Mesenchymal stem cell (in vitro differentiated cells and primary cell): ENCODE data around the gene GBX1.
A peak's percentile ranks its signal among the peaks of the same experiment; 100 is the strongest.

ENCODE experiments used
- DNase-seq: peaks from one replicate; pipeline ENCODE4 v3.0.0-alpha.2; 2013
- H2AFZ ChIP-seq: one replicate; pipeline ENCODE4 v1.6.1; 2013; ENCODE audit warnings: low read depth, mild to moderate bottlenecking, control low read depth, inconsistent platforms, low read length, moderate library complexity
- H2AK5ac ChIP-seq: 2 replicates; pipeline ENCODE4 v1.6.1; 2013; ENCODE audit warnings: low read length, moderate library complexity, mild to moderate bottlenecking, inconsistent platforms; ENCODE audit not compliant: severe bottlenecking
- H2BK120ac ChIP-seq: one replicate; pipeline ENCODE4 v1.6.1; 2013; ENCODE audit warnings: low read depth, mild to moderate bottlenecking, inconsistent platforms, low read length, moderate library complexity
- H2BK12ac ChIP-seq, 2 experiments: one replicate each; pipeline ENCODE4 v1.6.1; 2013; ENCODE audit warnings: inconsistent platforms in 2 of 2, low read length in 2 of 2, mild to moderate bottlenecking in 2 of 2, moderate library complexity in 2 of 2, control low read depth in 1 of 2
- H2BK15ac ChIP-seq: one replicate; pipeline ENCODE4 v1.6.1; 2013; ENCODE audit warnings: mild to moderate bottlenecking, low read depth, inconsistent platforms; ENCODE audit not compliant: poor library complexity, severe bottlenecking
- H2BK5ac ChIP-seq: 2 replicates; pipeline ENCODE4 v1.6.1; 2013; ENCODE audit warnings: low read depth, mild to moderate bottlenecking, low read length, control low read depth, inconsistent platforms; ENCODE audit not compliant: poor library complexity, severe bottlenecking
- H3K14ac ChIP-seq, 2 experiments: one replicate each; pipeline ENCODE4 v1.6.1; 2013; ENCODE audit warnings: inconsistent platforms in 2 of 2, low read length in 2 of 2, control low read depth in 1 of 2, mild to moderate bottlenecking in 1 of 2, moderate library complexity in 1 of 2
- H3K18ac ChIP-seq, 2 experiments: one replicate each; pipeline ENCODE4 v1.6.1; 2013; ENCODE audit warnings: inconsistent platforms in 2 of 2, low read length in 2 of 2, control low read depth in 1 of 2, low read depth in 1 of 2, mild to moderate bottlenecking in 1 of 2
- H3K23ac ChIP-seq, 2 experiments: one replicate each; pipeline ENCODE4 v1.6.1; 2013; ENCODE audit warnings: inconsistent platforms in 2 of 2, low read length in 2 of 2, mild to moderate bottlenecking in 2 of 2, moderate library complexity in 2 of 2, control low read depth in 1 of 2
- H3K27ac ChIP-seq: 2 replicates; pipeline ENCODE4 v1.5.1; 2013; ENCODE audit warnings: mild to moderate bottlenecking, moderate library complexity, low read length, control low read depth, inconsistent platforms; ENCODE audit not compliant: poor library complexity, severe bottlenecking
- H3K27me3 ChIP-seq, 2 experiments: 2 replicates each; pipeline versions ENCODE4 v1.6.1 to v1.7.0; 2013; ENCODE audit warnings: low read length in 2 of 2, mild to moderate bottlenecking in 2 of 2, moderate library complexity in 2 of 2, control low read depth in 1 of 2, inconsistent platforms in 1 of 2; ENCODE audit not compliant: control insufficient read depth in 1 of 2, insufficient read depth in 1 of 2
- H3K36me3 ChIP-seq, 2 experiments: 2 replicates each; pipeline versions ENCODE4 v1.6.1 to v1.7.0; 2013; ENCODE audit warnings: low read length in 2 of 2, control low read depth in 1 of 2, inconsistent platforms in 1 of 2, low read depth in 1 of 2, mild to moderate bottlenecking in 1 of 2; ENCODE audit not compliant: insufficient read depth in 2 of 2, control insufficient read depth in 1 of 2
- H3K4ac ChIP-seq, 2 experiments: one replicate each; pipeline ENCODE4 v1.6.1; 2013; ENCODE audit warnings: inconsistent platforms in 2 of 2, low read length in 2 of 2, mild to moderate bottlenecking in 2 of 2, moderate library complexity in 2 of 2, control low read depth in 1 of 2, low read depth in 1 of 2
- H3K4me1 ChIP-seq: 2 replicates; pipeline ENCODE4 v1.6.1; 2013; ENCODE audit warnings: low read depth, low read length, control low read depth; ENCODE audit not compliant: control insufficient read depth, insufficient read depth
- H3K4me2 ChIP-seq: 2 replicates; pipeline ENCODE4 v1.6.1; 2013; ENCODE audit warnings: low read length, mild to moderate bottlenecking, inconsistent platforms; ENCODE audit not compliant: poor library complexity, severe bottlenecking
- H3K4me3 ChIP-seq, 2 experiments: 2 replicates each; pipeline versions ENCODE4 v1.5.1 to v1.7.0; 2013; ENCODE audit warnings: low read length in 2 of 2, mild to moderate bottlenecking in 2 of 2, control low read depth in 1 of 2, low read depth in 1 of 2; ENCODE audit not compliant: insufficient read depth in 1 of 2
- H3K79me1 ChIP-seq: replicated peaks from 2 replicates; pipeline ENCODE4 v1.6.1; 2013; ENCODE audit warnings: mild to moderate bottlenecking, control low read depth, low read length, inconsistent platforms; ENCODE audit not compliant: poor library complexity, severe bottlenecking
- H3K9ac ChIP-seq: 2 replicates; pipeline ENCODE4 v1.7.0; 2013; ENCODE audit warnings: mild to moderate bottlenecking, low read length, moderate library complexity
- H3K9me3 ChIP-seq: 2 replicates; pipeline ENCODE4 v1.7.0; 2013; ENCODE audit warnings: mild to moderate bottlenecking, low read length; ENCODE audit not compliant: control insufficient read depth
- H4K8ac ChIP-seq: one replicate; pipeline ENCODE4 v1.6.1; 2013; ENCODE audit warnings: inconsistent platforms, mild to moderate bottlenecking, low read length, moderate library complexity
- H4K91ac ChIP-seq: one replicate; pipeline ENCODE4 v1.6.1; 2013; ENCODE audit warnings: mild to moderate bottlenecking, low read length, inconsistent platforms
- WGBS: methylation state at CpG from one replicate; pipeline ENCODE4 v1.1.7; 2013; ENCODE audit warnings: mixed read lengths; 5-methylcytosine and 5-hydroxymethylcytosine counted together

The GBX1 gene

DNA sequence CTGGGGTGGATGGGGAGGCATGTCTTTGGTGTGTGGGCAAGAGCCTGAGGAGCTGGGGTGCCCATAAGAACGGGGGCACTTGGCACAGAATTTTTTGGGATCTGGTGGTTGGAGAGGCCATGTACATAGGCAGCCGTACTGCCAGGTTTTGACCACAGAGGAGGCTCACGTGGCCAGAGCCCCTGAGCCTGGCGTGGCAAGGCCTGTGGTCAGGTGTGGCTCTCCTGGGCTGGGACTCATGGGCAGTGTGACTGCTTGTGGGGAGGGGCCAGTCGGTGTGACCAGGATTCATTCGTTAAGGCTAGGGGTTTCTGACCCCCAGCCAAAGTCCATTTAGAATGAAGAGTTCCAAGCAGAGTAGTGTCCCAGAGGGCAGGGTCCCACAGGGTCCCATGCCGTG lies 43.0 kb downstream of the GBX1 start:
- H3K9ac ChIP-seq: no peak overlapping the region
- peaks cover 49% of the 10 kb centered on the region for H3K79me1 ChIP-seq
- H2BK15ac ChIP-seq: no peak overlapping the region
- H2BK12ac ChIP-seq: no peak overlapping the region
- H2BK5ac ChIP-seq: no peak overlapping the region
- no peak overlapping the region for H3K14ac ChIP-seq
- no peak overlapping the region for H2BK120ac ChIP-seq
- no peaks in the 10 kb centered on the region for H3K27me3 ChIP-seq
- WGBS: 90% methylated on average over 7 of the region's 7 CpGs
- DNase-seq: no peak
- peaks cover 74 to 85% of the 10 kb centered on the region in 2 experiments for H3K36me3 ChIP-seq
- H3K9me3 ChIP-seq: no peaks in the 10 kb centered on the region
- H3K4ac ChIP-seq: no peak overlapping the region
- no peak overlapping the region for H3K27ac ChIP-seq
- H2AK5ac ChIP-seq: no peak overlapping the region
- H4K91ac ChIP-seq: no peak overlapping the region
- H3K4me3 ChIP-seq: no peak overlapping the region
- no peak overlapping the region for H2AFZ ChIP-seq
- H3K18ac ChIP-seq: peak overlapping the region in 1 of 2 experiments; percentile 14
- no peak overlapping the region for H3K4me2 ChIP-seq
- H3K23ac ChIP-seq: no peak overlapping the region
- H3K4me1 ChIP-seq: peaks cover 24% of the 10 kb centered on the region
- peak overlapping the region; percentile 7 for H4K8ac ChIP-seq

DNA sequence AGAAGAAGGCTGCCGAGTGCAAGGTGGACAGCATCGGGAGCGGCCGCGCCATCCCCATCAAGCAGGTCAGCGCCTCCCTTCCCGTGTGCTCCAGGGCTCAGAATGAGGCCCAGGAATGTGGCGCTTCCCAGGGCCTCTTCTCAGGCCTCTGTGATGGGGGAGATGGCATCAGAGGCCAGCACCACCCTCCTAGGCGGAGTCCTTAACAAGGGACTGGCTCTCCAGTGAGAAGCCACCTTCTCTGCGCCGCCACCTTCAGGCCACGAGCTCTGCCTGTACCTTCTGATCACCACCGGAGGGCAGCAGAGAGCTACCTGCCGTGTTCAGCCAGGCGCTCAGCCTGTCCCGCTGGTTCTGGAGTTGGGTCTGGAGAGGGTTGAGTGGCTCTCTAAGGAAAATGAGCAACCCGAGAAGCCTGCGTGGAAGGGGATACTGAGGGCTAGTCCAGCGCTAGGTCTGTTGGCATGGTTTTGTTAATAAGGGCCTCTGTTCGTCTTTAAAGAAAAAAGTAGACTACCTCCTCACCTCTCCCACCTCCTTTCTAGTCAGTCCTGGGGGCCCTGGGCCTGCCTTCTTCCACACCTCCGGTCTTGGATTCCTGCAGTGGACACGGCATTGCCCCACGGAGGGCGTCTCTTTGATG lies 43.6 kb downstream of the GBX1 start:
- Histone ChIP-seq H3K4me1 (peaks cover 24% of the 10 kb centered on the region), H3K9me3 (no peaks in the 10 kb centered on the region), H3K14ac (no peak overlapping the region), H3K4ac (no peak overlapping the region), H3K36me3 (peaks cover 75 to 85% of the 10 kb centered on the region in 2 experiments), H3K4me2 (no peak overlapping the region), H3K79me1 (peaks cover 49% of the 10 kb centered on the region), H4K8ac (no peak overlapping the region), H2AFZ (no peak overlapping the region), H2BK12ac (no peak overlapping the region), H4K91ac (no peak overlapping the region), H3K23ac (no peak overlapping the region), H3K18ac (no peak overlapping the region), H3K27ac (no peak overlapping the region), H2BK15ac (no peak overlapping the region), H3K4me3 (no peak overlapping the region), H2AK5ac (no peak overlapping the region), H2BK5ac (no peak overlapping the region), H3K27me3 (no peaks in the 10 kb centered on the region), H2BK120ac (no peak overlapping the region), H3K9ac (no peak overlapping the region)
- peak; percentile 81 for DNase-seq
- WGBS: 41% methylated on average over 23 of the region's 24 CpGs

DNA sequence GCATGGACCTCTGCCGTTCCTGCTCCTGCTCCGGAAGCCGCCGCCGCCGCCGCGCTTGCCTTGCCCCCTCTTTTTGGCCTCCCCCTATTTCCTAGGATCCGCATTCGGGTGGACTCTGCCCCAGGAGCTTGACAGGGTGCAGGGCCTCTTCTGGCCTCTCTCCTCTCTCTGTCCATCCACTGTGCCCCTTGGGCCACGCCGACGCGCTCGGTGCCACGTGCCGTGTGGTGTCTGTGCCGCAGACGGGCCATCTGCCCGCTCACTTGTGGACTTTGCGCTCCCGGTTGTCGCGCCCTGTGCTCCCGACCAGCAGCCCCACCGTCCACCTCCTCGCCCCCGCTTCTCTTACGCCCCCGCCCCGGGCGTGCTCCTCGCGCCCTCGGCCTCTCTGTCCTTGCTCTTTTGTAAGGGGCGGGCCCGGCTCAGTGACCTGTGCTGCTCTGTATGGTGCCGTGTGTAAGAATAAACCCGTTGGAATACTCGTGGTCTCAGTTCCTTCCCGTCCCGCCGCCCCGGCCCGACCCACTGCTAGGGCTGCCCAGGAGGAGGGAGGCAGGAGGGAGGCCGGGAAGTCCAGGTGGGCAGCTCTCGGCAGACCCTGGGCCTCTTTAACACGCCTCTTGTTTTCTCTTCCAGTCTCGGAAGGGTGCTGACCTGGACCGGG lies 44.2 kb downstream of the GBX1 start:
- Histone ChIP-seq H3K14ac (no peak overlapping the region), H2BK15ac (no peak overlapping the region), H3K18ac (no peak overlapping the region), H3K4me3 (no peak overlapping the region), H3K27ac (no peak overlapping the region), H3K4me2 (no peak overlapping the region), H3K4ac (no peak overlapping the region), H2BK120ac (no peak overlapping the region), H3K4me1 (peaks cover 25% of the 10 kb centered on the region), H4K91ac (peak overlapping the region; percentile 14), H4K8ac (no peak overlapping the region), H3K9me3 (no peaks in the 10 kb centered on the region), H3K9ac (no peak overlapping the region), H2AK5ac (no peak overlapping the region), H3K23ac (no peak overlapping the region), H2BK12ac (no peak overlapping the region), H2AFZ (no peak overlapping the region), H3K79me1 (peaks cover 49% of the 10 kb centered on the region), H3K27me3 (no peaks in the 10 kb centered on the region), H3K36me3 (peaks cover 75 to 85% of the 10 kb centered on the region in 2 experiments), H2BK5ac (no peak overlapping the region)
- no peak for DNase-seq
- 94% methylated on average over 50 of the region's 50 CpGs for WGBS

DNA sequence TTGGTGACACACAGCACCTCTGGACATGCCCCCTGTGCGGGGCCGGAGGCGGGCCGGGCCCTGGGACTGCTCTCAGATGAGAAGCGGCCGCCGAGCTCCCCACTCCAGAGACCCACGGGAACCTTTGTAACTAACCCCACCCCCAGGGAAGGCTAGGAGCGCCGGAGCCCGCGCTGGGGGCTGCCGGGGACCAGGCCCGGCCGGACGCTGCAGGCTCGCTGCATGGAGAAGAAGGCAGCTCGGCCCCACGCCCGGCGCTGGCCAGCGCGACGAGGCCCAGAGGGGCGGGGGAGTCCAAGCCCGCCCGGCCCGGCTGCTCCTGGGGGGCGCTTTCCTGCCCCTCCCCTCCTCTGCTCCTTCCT lies 44.7 kb downstream of the GBX1 start:
- WGBS: 90% methylated on average over 28 of the region's 29 CpGs

More for the DNA sequence above, 44.7 kb downstream of the GBX1 start:
- no peak overlapping the region for H3K4ac ChIP-seq
- H3K36me3 ChIP-seq: peaks cover 75 to 85% of the 10 kb centered on the region in 2 experiments
- H3K23ac ChIP-seq: no peak overlapping the region
- H2BK120ac ChIP-seq: no peak overlapping the region
- no peak overlapping the region for H3K9ac ChIP-seq
- peaks cover 25% of the 10 kb centered on the region for H3K4me1 ChIP-seq
- H2BK5ac ChIP-seq: no peak overlapping the region
- no peak for DNase-seq
- no peak overlapping the region for H2BK15ac ChIP-seq
- H3K79me1 ChIP-seq: peaks cover 49% of the 10 kb centered on the region
- H3K27me3 ChIP-seq: no peaks in the 10 kb centered on the region
- H2AFZ ChIP-seq: no peak overlapping the region
- H4K8ac ChIP-seq: no peak overlapping the region
- H3K4me3 ChIP-seq: no peak overlapping the region
- no peak overlapping the region for H4K91ac ChIP-seq
- H3K9me3 ChIP-seq: no peaks in the 10 kb centered on the region
- H3K27ac ChIP-seq: no peak overlapping the region
- H3K14ac ChIP-seq: no peak overlapping the region
- H3K18ac ChIP-seq: no peak overlapping the region
- H2BK12ac ChIP-seq: no peak overlapping the region
- H2AK5ac ChIP-seq: no peak overlapping the region
- H3K4me2 ChIP-seq: no peak overlapping the region
